Ovary (tissue), 10 donors: Measurements from ENCODE around the gene C1orf167. TPM values are rescaled to one million over a fixed set of nuclear protein-coding genes. Genes with fewer than 3 reads are reported as not detected.
A peak's percentile ranks its signal among the peaks of the same experiment; 100 is the strongest.

Experiments used
- DNase-seq, 5 donors: peaks; one replicate each; pipeline ENCODE4 v3.0.0-alpha.2; 2019 to 2020
- H3K27ac ChIP-seq, 2 donors: fragments of 200-600 bp; one replicate each; pipeline versions ENCODE4 v1.5.1 to v1.8.0; 2019 to 2022
- H3K27me3 ChIP-seq: fragments of 200-600 bp; one replicate; pipeline ENCODE4 v1.8.0; 2022
- H3K36me3 ChIP-seq: fragments of 200-600 bp; sonication (generic); one replicate; pipeline ENCODE4 v1.5.1; 2019
- H3K4me1 ChIP-seq: one replicate; pipeline ENCODE4 v1.8.1; 2013; ENCODE audit warnings: mild to moderate bottlenecking, moderate library complexity; ENCODE audit not compliant: insufficient read depth
- H3K4me3 ChIP-seq: fragments of 200-600 bp; sonication (generic); one replicate; pipeline ENCODE4 v1.5.1; 2017
- H3K9me3 ChIP-seq, 2 donors: fragments of 200-600 bp in 1 of 2; sonication (generic) in 1 of 2; one replicate each; pipeline versions ENCODE4 v1.5.1 to v1.8.1; 2013 to 2019; ENCODE audit warnings: mild to moderate bottlenecking in 1 of 2, moderate library complexity in 1 of 2
- EP300 ChIP-seq: sonication (generic); formaldehyde crosslinking; IDR thresholded peaks from one replicate; pipeline ENCODE4 v1.6.1; 2017; ENCODE audit warnings: antibody characterized with exemption
- POLR2A ChIP-seq: fragments of 450-650 bp; IDR thresholded peaks from one replicate; pipeline ENCODE4 v1.6.1; 2017; ENCODE audit warnings: antibody characterized with exemption, mild to moderate bottlenecking, moderate library complexity
- WGBS, 3 donors: extraction: QIAGEN DNeasy Blood & Tissue Kit in 1 of 3; methylation state at CpG; one replicate each; pipeline versions ENCODE4 v1.1.5 to v1.1.7; 2013 to 2017; 5-methylcytosine and 5-hydroxymethylcytosine counted together
- intact Hi-C, 4 donors: fragments of 100-400 bp; cut with DNase I; formaldehyde crosslinking; loops; one replicate each; pipeline versions ENCODE4 v1.11.0 to v1.15.1; 2022 to 2023
- long read RNA-seq, 3 donors: library from polyadenylated mRNA in 2 of 3; unstranded in 2 of 3; transcript quantifications; one replicate each; pipeline ENCODE4 v2.0.0 and lab custom pipeline, GENCODE V29; 2021 to 2026
- polyA plus RNA-seq, 2 donors: library from polyadenylated mRNA; stranded (reverse); fragments of 200-250 nt in 1 of 2; fragments of 350-450 nt in 1 of 2; fragmentation: Illumina TruSeq in 1 of 2; extraction: RNeasy Lipid Tissue Mini Kit (QIAGEN cat#74804) in 1 of 2; gene quantifications; one replicate each; pipeline ENCODE4 v1.2.3, GENCODE V29; 2013 to 2014
- total RNA-seq, 7 donors: library from RNA; depleted of rRNA in 2 of 7; stranded (reverse); fragments of >200 nt in 2 of 7; fragmentation: NEBNext Ultra II Directional in 3 of 7; extraction: Animal tissue kit (Norgen Biotek cat#: 25700) in 3 of 7; gene quantifications; one replicate each; pipeline versions ENCODE4 v1.1.0 to v1.2.4, GENCODE V29; 2016 to 2023
- TF ChIP-seq, protein P1 (sequence below), 3 donors: fragments of 450-650 bp in 2 of 3; fragments of 200-600 bp in 1 of 3; IDR thresholded peaks; one replicate each; pipeline versions ENCODE4 v1.5.1 to v1.8.0; 2016 to 2022; ENCODE audit warnings: antibody characterized with exemption in 3 of 3, mild to moderate bottlenecking in 1 of 3
- donor health status: DM: no; HTN: no; CAD: no; lungs with moderate emphysema.
- donor health status: DM: no; HTN: no; CAD: no.
- donor health status: Bipolar disorder and iron deficiency.
- donor health status: DM: yes; HTN: yes; CAD: no.
- donor health status: DM: no; HTN: no; CAD: no.
- donor health status: DM: yes; HTN: yes; CAD: no.

The C1orf167 gene, protein sequence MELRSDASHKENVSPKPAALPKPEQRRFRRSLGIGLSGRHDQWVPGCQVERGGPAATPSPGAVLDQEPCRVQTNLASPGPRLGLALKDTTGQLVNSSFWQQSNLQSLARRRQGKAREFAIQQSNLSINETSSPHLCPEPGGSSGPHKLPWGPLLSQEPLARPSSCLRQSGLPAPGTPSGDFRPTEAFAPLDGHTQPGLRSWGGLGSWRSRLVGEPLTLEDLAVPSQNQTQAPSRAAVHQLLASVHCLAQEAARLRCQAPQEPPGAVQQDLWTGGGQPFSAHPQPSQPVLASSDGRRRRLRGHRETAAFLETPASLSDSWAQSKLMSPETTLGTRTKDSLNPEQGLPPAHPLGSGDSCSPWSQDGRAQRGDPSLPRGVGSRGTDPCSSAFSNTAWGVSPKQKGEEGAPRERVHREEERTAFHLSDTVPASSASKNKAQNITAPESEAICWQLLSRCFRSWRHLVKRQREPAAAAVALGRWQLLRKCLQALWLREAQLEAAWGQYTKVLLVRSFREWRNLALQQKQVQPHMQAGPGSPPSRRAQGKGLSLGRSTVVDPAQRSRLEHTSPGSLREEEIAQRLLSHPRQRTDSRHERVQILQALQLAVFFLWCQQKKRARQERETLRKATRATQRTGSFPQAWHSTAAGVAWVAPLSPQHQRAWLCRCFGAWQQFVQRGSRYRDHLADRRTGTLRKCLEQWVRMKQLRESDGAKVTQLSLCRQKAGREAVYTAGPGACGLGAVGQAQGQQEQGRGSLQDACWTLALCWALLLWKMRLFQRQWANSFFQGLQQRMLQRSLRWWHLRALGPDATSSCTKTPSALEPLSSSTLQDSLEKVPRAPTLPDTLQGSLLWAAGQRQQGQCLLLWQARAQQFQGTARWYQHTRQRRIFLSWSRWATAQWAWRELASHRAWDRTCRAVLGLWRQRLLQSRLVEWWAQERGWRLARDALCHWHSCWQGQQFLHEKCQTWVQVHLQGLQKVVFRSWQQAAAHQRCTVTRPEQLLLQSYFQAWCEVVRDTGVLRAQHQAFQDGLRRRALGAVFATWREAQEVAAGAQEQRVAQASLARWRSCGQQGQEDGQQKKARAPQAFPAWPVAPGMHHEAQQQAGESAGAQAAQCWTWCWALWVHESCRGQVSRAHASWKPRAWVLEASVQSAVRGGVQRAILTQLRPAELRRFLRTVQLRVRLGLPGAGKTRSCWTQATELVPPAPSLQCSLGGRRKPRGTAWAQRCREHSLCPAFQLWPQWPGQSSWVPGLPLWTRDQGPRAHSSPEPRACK (N-terminal part only)
- total RNA-seq: 1 to 10 TPM in 3 of 7 donors, under 1 TPM in 3, not detected in 1; 0.48 to 1.8 (median 1.1) TPM
- 1 to 10 TPM in 1 of 2 donors, not detected in 1; 4.4 TPM for polyA plus RNA-seq
- long read RNA-seq, donor 1, partial matches to known transcripts: 0 of 5 reads
- long read RNA-seq, donor 1, other reads (novel, unspliced or antisense): 5 of 5 reads
- long read RNA-seq, donor 2: 0 reads
- long read RNA-seq, donor 3, partial matches to known transcripts: 0 of 2 reads
- long read RNA-seq, donor 3, other reads (novel, unspliced or antisense): 2 of 2 reads

DNA sequence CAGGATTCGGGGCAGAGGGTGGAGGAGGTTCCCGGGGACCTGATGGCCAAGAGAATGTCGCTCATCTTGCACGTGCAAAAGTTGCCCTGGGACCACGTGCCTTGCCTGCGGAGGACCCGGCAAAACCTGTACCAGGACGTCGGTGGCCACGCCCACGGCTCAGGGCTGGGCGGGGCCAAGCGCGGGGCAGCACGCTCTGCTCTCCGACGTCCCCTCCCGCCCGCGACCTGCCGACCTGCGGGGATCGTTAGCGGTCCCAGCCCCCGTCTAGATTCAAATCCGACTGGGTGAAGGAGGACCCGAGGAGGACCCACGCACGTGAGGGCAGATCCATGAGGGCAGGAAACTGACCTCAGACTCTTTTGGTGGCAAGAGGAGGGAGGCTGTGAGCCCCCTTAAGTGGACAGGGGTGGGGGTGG, at the start of gene C1orf167:
Gene C1orf167 (plus strand): TSS at position 206 of the 419 bp plus-strand sequence. CDS start 2,208 bp downstream, outside the sequence.
- intact Hi-C loops: no loop called here
- 3 to 4% (median 3%) methylated on average over 29 of the region's 29 CpGs for WGBS, 3 donors
- Histone ChIP-seq H3K9me3 (no peaks in the 10 kb centered on the region), H3K4me1 (no peaks in the 10 kb centered on the region), H3K27ac (no peak within 1 kb of the TSS), H3K27me3 (no peaks in the 10 kb centered on the region), H3K4me3 (no peak within 1 kb of the TSS), H3K36me3 (no peaks in the 10 kb centered on the region)
- TF ChIP-seq POLR2A: no peak
- TF ChIP-seq, protein P1, sequence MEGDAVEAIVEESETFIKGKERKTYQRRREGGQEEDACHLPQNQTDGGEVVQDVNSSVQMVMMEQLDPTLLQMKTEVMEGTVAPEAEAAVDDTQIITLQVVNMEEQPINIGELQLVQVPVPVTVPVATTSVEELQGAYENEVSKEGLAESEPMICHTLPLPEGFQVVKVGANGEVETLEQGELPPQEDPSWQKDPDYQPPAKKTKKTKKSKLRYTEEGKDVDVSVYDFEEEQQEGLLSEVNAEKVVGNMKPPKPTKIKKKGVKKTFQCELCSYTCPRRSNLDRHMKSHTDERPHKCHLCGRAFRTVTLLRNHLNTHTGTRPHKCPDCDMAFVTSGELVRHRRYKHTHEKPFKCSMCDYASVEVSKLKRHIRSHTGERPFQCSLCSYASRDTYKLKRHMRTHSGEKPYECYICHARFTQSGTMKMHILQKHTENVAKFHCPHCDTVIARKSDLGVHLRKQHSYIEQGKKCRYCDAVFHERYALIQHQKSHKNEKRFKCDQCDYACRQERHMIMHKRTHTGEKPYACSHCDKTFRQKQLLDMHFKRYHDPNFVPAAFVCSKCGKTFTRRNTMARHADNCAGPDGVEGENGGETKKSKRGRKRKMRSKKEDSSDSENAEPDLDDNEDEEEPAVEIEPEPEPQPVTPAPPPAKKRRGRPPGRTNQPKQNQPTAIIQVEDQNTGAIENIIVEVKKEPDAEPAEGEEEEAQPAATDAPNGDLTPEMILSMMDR (IDR thresholded peaks at IDR 0.05): no peak
- no peak for TF ChIP-seq EP300
- DNase-seq: peak in 1 of 5 donors; percentile 59

DNA sequence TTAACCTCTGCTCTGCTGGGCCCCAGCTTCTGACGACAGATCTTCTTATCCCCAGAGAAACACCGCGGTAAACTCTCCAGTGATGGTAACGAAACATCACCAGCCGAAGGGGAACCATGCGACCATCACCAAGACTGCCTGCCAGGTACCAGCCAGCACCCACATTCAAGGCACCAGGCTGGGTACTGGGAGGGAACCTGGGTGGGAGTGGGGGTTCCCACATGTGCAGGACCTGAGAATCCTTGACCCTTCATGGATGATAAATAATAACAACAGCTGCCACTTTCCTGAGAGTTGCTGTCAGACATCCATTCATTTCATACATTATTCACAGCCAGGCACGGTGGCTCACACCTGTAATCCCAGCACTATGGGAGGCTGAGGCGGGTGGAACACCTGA, 49.7 kb upstream of the C1orf167 start:
- H3K4me3 ChIP-seq: no peak overlapping the region
- no peak for DNase-seq
- WGBS, 3 donors: 86 to 89% (median 89%) methylated on average over 8 of the region's 8 CpGs
- no peaks in the 10 kb centered on the region for H3K27me3 ChIP-seq
- TF ChIP-seq EP300 (no peak), POLR2A (no peak)
- TF ChIP-seq, protein P1 (IDR thresholded peaks at IDR 0.05): no peak
- no peak overlapping the region for H3K27ac ChIP-seq
- intact Hi-C loops: loop anchor here in 1 of 4 donors (10.0 kb wide), 1 partner anchor 57 kb away; the partner anchor contains the start of genes FBXO2 and FBXO44
- no peaks in the 10 kb centered on the region for H3K9me3 ChIP-seq
- H3K4me1 ChIP-seq: no peaks in the 10 kb centered on the region
- no peaks in the 10 kb centered on the region for H3K36me3 ChIP-seq

DNA sequence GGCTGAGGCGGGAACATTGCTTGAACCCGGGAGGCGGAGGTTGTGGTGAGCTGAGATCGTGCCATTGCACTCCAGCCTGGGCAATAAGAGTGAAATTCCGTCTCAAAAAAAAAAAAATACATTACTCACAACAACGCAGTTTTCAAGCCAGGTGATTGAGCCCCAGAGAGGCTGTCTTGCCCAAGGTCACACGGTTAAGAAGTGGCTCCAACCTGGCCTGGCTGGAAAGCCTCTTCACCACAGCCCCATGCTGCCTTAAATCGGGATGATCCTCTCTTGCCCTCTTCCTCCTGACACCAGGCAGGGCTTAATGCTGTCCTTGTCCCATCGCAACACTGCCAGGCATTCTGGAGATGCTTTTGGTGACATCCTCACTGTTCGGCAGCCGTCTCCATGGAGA, 48.9 kb upstream of the C1orf167 start:
- H3K4me3 ChIP-seq: no peak overlapping the region
- H3K9me3 ChIP-seq: no peaks in the 10 kb centered on the region
- no peak overlapping the region for H3K27ac ChIP-seq
- WGBS, 3 donors: 75 to 79% (median 78%) methylated on average over 11 of the region's 11 CpGs
- DNase-seq: no peak
- no peaks in the 10 kb centered on the region for H3K4me1 ChIP-seq
- TF ChIP-seq EP300 (no peak), POLR2A (no peak)
- TF ChIP-seq, protein P1 (IDR thresholded peaks at IDR 0.05): no peak
- H3K27me3 ChIP-seq: no peaks in the 10 kb centered on the region
- intact Hi-C loops: loop anchor here in 1 of 4 donors (10.0 kb wide), 1 partner anchor 58 kb away; the partner anchor contains the start of genes FBXO2 and FBXO44
- H3K36me3 ChIP-seq: no peaks in the 10 kb centered on the region
